ENCODE results near the gene DLX4. TPM values are rescaled to one million over a fixed set of nuclear protein-coding genes. Genes with fewer than 3 reads are reported as not detected.

Gene DLX4
- total RNA-seq, 4 donors from 2014 or later: not detected

GRCh38 chr17:49935526-49936210 is 33.3 kb upstream of the DLX4 start:
- DNase-seq: no peak
- H3K4me1 ChIP-seq: no peaks in the 10 kb centered on the region
- WGBS, 2 donors (ENCODE audit: low coverage in 1 of 2): 68% methylated on average over 12 of the region's 15 CpGs; no CpG with 5 or more reads in 1 of the 2 donors
- no peaks in the 10 kb centered on the region for H3K9me3 ChIP-seq
- no peak for TF ChIP-seq EP300 (IDR thresholded peaks at IDR 0.05; ENCODE audit: low read depth)
- TF ChIP-seq POLR2A (IDR thresholded peaks at IDR 0.05): no peak
- TF ChIP-seq POLR2AphosphoS5 (IDR thresholded peaks at IDR 0.05): no peak
- no peak for TF ChIP-seq CTCF (IDR thresholded peaks at IDR 0.05)
- intact Hi-C loops (cut with DNase I; ENCODE audit: low total_unique reads): no loop called here
- no peak overlapping the region for H3K27ac ChIP-seq
- in situ Hi-C loops (cut with MboI; ENCODE audit: low pct_ligation_motif_present in 1 of 4, low pct_unique_long_range_greater_than_20kb in 1 of 4, low sequenced_read_pairs in 3 of 4): no loop called here
- no peaks in the 10 kb centered on the region for H3K36me3 ChIP-seq
- no peak overlapping the region for H3K4me3 ChIP-seq
- peaks cover 46% of the 10 kb centered on the region for H3K27me3 ChIP-seq

DNA sequence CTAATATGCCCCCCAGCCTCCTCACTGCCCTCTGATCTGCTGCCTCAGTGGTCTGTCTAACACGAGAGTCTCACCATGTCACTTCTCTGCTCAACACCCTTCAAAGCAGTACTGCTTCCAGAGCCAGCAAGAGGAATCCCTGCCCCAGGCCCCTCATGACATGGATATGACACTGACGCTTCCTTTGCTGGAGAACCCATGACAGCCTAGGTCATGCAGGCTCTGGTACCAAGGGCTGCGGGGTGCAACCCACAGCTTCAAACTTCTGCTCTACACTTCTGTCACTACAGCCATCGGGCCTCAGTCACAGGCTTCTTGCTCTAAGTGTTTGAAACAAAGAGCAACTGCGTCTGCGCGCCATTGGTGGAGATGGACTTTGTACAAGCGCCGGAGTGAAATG is 32.6 kb upstream of the DLX4 start:
- Histone ChIP-seq H3K27me3 (peaks cover 46% of the 10 kb centered on the region), H3K36me3 (no peaks in the 10 kb centered on the region), H3K27ac (no peak overlapping the region), H3K4me1 (no peaks in the 10 kb centered on the region), H3K4me3 (no peak overlapping the region), H3K9me3 (no peaks in the 10 kb centered on the region)
- no peak for TF ChIP-seq POLR2AphosphoS5 (IDR thresholded peaks at IDR 0.05)
- no peak for TF ChIP-seq POLR2A (IDR thresholded peaks at IDR 0.05)
- no peak for TF ChIP-seq EP300 (IDR thresholded peaks at IDR 0.05; ENCODE audit: low read depth)
- TF ChIP-seq CTCF (IDR thresholded peaks at IDR 0.05): no peak
- no peak for DNase-seq
- 88 to 100% methylated on average over 2 to 9 of the region's 9 CpGs for WGBS, 2 donors (ENCODE audit: low coverage in 1 of 2)
- in situ Hi-C loops (cut with MboI; ENCODE audit: low pct_ligation_motif_present in 1 of 4, low pct_unique_long_range_greater_than_20kb in 1 of 4, low sequenced_read_pairs in 3 of 4): no loop called here
- intact Hi-C loops (cut with DNase I; ENCODE audit: low total_unique reads): no loop called here

DNA sequence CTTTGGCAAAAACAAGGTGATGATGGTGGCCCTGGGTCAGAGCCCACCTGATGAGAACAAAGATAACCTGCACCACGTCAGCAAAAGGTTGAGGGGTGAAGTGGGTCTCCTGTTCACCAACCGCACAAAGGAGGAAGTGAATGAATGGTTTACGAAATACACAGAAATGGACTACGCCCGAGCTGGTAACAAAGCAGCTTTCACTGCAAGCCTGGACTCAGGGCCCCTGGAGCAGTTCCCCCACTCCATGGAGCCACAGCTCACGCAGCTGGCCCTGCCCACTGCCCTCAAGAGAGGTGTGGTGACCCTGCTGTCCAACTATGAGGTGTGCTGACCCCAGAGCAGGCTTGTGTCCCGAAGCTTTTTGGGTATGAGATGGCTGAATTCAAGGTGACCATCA is 29.7 kb upstream of the DLX4 start:
- intact Hi-C loops (cut with DNase I; ENCODE audit: low total_unique reads) (no loop called here), in situ Hi-C loops (cut with MboI; ENCODE audit: low pct_ligation_motif_present in 1 of 4, low pct_unique_long_range_greater_than_20kb in 1 of 4, low sequenced_read_pairs in 3 of 4) (no loop called here)
- H3K9me3 ChIP-seq: no peaks in the 10 kb centered on the region
- H3K4me3 ChIP-seq: no peak overlapping the region
- no peak overlapping the region for H3K27ac ChIP-seq
- peaks cover 53% of the 10 kb centered on the region for H3K27me3 ChIP-seq
- 51 to 90% methylated on average over 2 to 7 of the region's 7 CpGs for WGBS, 2 donors (ENCODE audit: low coverage in 1 of 2)
- DNase-seq: no peak
- no peaks in the 10 kb centered on the region for H3K36me3 ChIP-seq
- no peak for TF ChIP-seq EP300 (IDR thresholded peaks at IDR 0.05; ENCODE audit: low read depth)
- TF ChIP-seq POLR2A (IDR thresholded peaks at IDR 0.05): no peak
- TF ChIP-seq POLR2AphosphoS5 (IDR thresholded peaks at IDR 0.05): no peak
- TF ChIP-seq CTCF (IDR thresholded peaks at IDR 0.05): no peak
- no peaks in the 10 kb centered on the region for H3K4me1 ChIP-seq

DNA sequence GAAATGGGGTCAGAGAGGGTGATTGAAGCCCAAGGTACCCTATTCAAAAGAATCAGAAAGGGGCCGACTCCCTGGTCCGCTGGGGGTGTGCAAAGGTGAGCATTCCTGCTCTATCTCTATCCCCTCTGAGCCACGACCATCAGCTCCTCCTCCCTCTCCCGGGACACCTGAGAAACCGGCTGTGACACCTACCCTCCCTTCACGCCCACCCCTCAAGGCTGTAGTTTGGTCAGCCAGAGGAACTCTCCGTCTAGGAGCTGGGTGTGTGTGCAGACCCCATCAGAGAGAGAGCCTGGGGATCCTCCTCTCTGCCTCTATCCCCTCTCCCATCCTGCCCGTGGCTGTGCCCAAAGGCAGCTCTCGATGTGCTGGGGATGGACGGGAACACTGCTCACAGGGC is 27.6 kb upstream of the DLX4 start:
- in situ Hi-C loops (cut with MboI; ENCODE audit: low pct_ligation_motif_present in 1 of 4, low pct_unique_long_range_greater_than_20kb in 1 of 4, low sequenced_read_pairs in 3 of 4): no loop called here
- WGBS, 2 donors (ENCODE audit: low coverage in 1 of 2): 53% methylated on average over 10 of the region's 10 CpGs; no CpG with 5 or more reads in 1 of the 2 donors
- intact Hi-C loops (cut with DNase I; ENCODE audit: low total_unique reads): loop anchor here (2.0 kb wide), 1 partner anchor 59 kb away; no protein-coding TSS in a partner anchor

More for the DNA sequence above, 27.6 kb upstream of the DLX4 start:
- no peaks in the 10 kb centered on the region for H3K9me3 ChIP-seq
- H3K27me3 ChIP-seq: peaks cover 72% of the 10 kb centered on the region
- H3K27ac ChIP-seq: no peak overlapping the region
- no peaks in the 10 kb centered on the region for H3K4me1 ChIP-seq
- no peak for TF ChIP-seq CTCF (IDR thresholded peaks at IDR 0.05)
- TF ChIP-seq POLR2A (IDR thresholded peaks at IDR 0.05): no peak
- no peak for TF ChIP-seq EP300 (IDR thresholded peaks at IDR 0.05; ENCODE audit: low read depth)
- TF ChIP-seq POLR2AphosphoS5 (IDR thresholded peaks at IDR 0.05): no peak
- H3K36me3 ChIP-seq: no peaks in the 10 kb centered on the region
- no peak overlapping the region for H3K4me3 ChIP-seq
- DNase-seq: no peak

All from transverse colon (tissue), 4 donors.